OCI-LY1 (cell line): Measurements from ENCODE around the gene KY.

Experiments used
- H2AFZ ChIP-seq: fragments of 200-600 bp; sonication (generic), shearing (Covaris generic); 2 replicates; pipeline ENCODE4 v1.6.0; 2014; ENCODE audit warnings: antibody characterized with exemption, mild to moderate bottlenecking, low read length
- H3F3A ChIP-seq: fragments of 200-600 bp; sonication (generic), shearing (Covaris generic); 2 replicates; pipeline ENCODE4 v1.6.0; 2014; ENCODE audit warnings: mild to moderate bottlenecking, antibody characterized with exemption, low read length, moderate library complexity; ENCODE audit not compliant: insufficient read depth
- H3K27ac ChIP-seq: fragments of 200-600 bp; sonication (generic); 2 replicates; pipeline ENCODE4 v1.5.1; 2014; ENCODE audit warnings: low read length, mixed run types, mild to moderate bottlenecking, low read depth; ENCODE audit not compliant: poor library complexity, severe bottlenecking
- H3K27me3 ChIP-seq: fragments of 200-600 bp; sonication (generic); 2 replicates; pipeline ENCODE4 v1.6.0; 2014; ENCODE audit warnings: antibody characterized with exemption, mild to moderate bottlenecking, low read length, moderate library complexity; ENCODE audit not compliant: insufficient read depth
- H3K36me3 ChIP-seq: fragments of 200-600 bp; sonication (generic); 2 replicates; pipeline ENCODE4 v1.6.1; 2014; ENCODE audit warnings: mild to moderate bottlenecking, antibody characterized with exemption, low read length, moderate library complexity, mixed read lengths; ENCODE audit not compliant: insufficient read depth
- H3K4me1 ChIP-seq: fragments of 200-600 bp; sonication (generic); 2 replicates; pipeline ENCODE4 v1.5.1; 2014; ENCODE audit warnings: mild to moderate bottlenecking, low read length, moderate library complexity; ENCODE audit not compliant: insufficient read depth, severe bottlenecking
- H3K4me2 ChIP-seq: fragments of 200-600 bp; sonication (generic), shearing (Covaris generic); 2 replicates; pipeline ENCODE4 v1.6.1; 2014; ENCODE audit warnings: low read length
- H3K4me3 ChIP-seq: fragments of 200-600 bp; sonication (generic); 2 replicates; pipeline ENCODE4 v1.5.1; 2014; ENCODE audit warnings: low read length, low read depth, mild to moderate bottlenecking, mixed read lengths; ENCODE audit not compliant: poor library complexity, severe bottlenecking
- H3K79me2 ChIP-seq: fragments of 200-600 bp; shearing (Covaris generic); 2 replicates; pipeline ENCODE4 v1.6.1; 2016; ENCODE audit warnings: mixed run types, low read length, mixed read lengths; ENCODE audit not compliant: insufficient read depth
- H3K9ac ChIP-seq: fragments of 200-600 bp; sonication (generic), shearing (Covaris generic); 2 replicates; pipeline ENCODE4 v1.6.1; 2014; ENCODE audit warnings: mild to moderate bottlenecking, low read length, mixed read lengths
- H3K9me2 ChIP-seq: fragments of 200-600 bp; sonication (generic), shearing (Covaris generic); 2 replicates; pipeline ENCODE4 v1.6.1; 2014; ENCODE audit warnings: low read depth, mild to moderate bottlenecking, low read length, mixed read lengths
- H3K9me3 ChIP-seq: fragments of 200-600 bp; shearing (Covaris generic); 2 replicates; pipeline ENCODE4 v1.6.1; 2014; ENCODE audit warnings: low read length, mixed read lengths
- H4K20me1 ChIP-seq: fragments of 200-600 bp; sonication (generic), shearing (Covaris generic); 2 replicates; pipeline ENCODE4 v1.6.0; 2016; ENCODE audit warnings: mild to moderate bottlenecking, low read length; ENCODE audit not compliant: insufficient read depth
- EZH2 ChIP-seq: fragments of 200-600 bp; sonication (generic), shearing (Covaris generic); IDR thresholded peaks from 2 replicates; pipeline ENCODE4 v1.8.0; 2017; ENCODE audit warnings: borderline replicate concordance, mixed run types, mild to moderate bottlenecking, antibody characterized with exemption, low read length, moderate library complexity, mixed read lengths
- TF ChIP-seq, protein P1 (sequence below): fragments of 200-600 bp; sonication (generic), shearing (Covaris generic); IDR thresholded peaks from 2 replicates; pipeline ENCODE4 v1.5.1; 2017; ENCODE audit warnings: mild to moderate bottlenecking, antibody characterized with exemption, low read length, moderate library complexity, mixed read lengths

The KY gene, protein sequence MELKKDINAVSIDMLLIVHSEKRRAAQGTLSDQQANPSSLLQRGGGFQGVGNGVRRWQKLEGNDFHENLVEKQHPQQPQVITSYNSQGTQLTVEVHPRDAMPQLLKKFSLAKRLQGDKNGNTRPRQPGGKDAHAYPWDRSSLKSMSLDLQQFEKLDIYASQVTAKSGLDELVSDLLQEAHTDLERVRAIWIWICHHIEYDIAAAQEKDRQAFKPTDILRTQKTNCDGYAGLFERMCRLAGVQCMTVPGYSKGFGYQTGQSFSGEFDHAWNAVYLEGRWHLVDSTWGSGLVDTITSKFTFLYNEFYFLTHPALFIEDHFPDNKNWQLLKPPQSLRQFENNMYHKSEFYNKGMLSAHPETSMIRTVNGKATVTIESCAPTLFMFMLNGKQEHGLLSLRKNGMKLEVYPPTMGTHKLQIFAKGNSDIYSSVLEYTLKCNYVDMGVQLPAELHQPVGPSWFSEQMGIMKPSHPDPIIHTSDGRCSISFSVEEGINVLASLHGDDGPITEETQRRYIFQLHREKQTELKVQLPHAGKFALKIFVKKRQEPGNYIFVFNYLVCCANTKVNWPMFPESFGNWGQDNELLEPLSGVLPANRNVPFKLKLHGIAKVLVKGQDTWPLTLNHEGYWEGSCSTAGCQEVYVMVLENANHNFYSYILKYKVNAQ

DNA sequence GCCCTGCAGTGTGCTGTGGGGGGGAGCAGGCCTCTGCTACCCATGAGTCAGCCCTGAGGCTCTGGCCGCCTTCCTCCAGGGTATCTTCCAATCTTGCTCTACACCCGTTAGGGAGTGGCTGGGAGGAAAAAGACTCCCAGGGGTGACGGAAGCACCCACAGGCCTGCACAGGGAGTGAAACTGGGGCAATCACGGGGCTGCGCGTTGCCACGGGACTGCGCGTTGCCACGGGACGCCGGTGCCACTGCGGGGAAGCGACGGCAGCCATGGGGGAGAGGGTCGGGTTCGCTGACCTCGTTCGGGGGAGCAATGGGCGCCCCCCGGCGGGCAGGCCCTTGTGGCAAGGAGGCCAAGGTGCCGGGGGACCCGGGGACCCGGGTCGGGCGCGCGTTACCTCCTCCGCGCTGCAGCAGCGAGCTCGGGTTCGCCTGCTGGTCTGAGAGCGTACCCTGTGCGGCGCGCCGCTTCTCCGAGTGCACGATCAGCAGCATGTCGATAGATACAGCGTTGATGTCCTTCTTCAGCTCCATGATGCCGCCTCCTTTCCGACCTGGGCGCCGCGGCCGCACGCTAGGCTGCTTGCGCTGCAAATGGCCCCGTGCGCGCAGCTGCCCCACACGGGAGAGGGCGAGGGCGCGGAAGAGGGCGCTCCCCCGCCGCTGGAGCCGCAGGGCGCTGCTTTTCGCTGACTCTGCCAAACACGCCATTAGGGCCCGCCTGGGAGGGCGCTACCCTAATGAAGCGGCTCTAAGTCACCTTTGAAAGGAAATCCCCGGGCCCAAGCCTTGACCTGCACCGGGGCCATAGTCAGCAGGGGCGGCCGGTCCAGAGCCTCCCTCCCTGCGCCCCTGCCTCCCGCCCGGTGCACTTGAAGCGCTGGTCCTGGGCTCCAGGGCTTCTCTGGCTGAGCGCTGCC, at the start of gene KY:
TSS of gene KY (minus strand) at position 592 of the 916 bp plus-strand sequence. CDS start at position 530, 62 bp downstream.
- Histone ChIP-seq H3K27me3 (no peaks in the 10 kb centered on the region), H3K4me3 (no peak within 1 kb of the TSS), H3K9ac (no peak within 1 kb of the TSS), H4K20me1 (no peaks in the 10 kb centered on the region), H2AFZ (no peak within 1 kb of the TSS), H3K9me3 (no peaks in the 10 kb centered on the region), H3K36me3 (no peaks in the 10 kb centered on the region), H3K9me2 (no peaks in the 10 kb centered on the region), H3K4me2 (no peak within 1 kb of the TSS), H3K4me1 (no peaks in the 10 kb centered on the region), H3K79me2 (no peaks in the 10 kb centered on the region), H3K27ac (no peak within 1 kb of the TSS), H3F3A (no peaks in the 10 kb centered on the region)
- TF ChIP-seq EZH2, result no peak
- TF ChIP-seq, protein P1, sequence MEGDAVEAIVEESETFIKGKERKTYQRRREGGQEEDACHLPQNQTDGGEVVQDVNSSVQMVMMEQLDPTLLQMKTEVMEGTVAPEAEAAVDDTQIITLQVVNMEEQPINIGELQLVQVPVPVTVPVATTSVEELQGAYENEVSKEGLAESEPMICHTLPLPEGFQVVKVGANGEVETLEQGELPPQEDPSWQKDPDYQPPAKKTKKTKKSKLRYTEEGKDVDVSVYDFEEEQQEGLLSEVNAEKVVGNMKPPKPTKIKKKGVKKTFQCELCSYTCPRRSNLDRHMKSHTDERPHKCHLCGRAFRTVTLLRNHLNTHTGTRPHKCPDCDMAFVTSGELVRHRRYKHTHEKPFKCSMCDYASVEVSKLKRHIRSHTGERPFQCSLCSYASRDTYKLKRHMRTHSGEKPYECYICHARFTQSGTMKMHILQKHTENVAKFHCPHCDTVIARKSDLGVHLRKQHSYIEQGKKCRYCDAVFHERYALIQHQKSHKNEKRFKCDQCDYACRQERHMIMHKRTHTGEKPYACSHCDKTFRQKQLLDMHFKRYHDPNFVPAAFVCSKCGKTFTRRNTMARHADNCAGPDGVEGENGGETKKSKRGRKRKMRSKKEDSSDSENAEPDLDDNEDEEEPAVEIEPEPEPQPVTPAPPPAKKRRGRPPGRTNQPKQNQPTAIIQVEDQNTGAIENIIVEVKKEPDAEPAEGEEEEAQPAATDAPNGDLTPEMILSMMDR, result no peak

DNA sequence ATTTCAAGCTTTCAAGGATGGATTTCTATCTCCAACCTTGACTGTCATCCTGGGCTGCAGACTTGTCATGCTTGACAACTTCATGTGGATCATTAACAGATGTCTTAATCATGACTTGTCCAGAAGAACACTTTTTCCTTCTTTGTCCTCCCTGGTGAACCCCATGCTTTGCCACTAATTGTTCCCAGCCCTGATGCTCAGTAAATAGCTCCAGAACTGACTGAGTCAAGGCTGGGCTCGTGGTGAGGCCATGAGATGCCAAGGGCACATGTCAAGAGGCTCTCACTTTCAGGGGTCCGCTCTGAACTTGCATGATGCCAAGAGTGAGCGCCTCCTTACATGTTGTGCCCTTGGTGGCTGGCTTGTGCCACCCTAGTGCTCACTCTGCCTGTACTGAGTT, 48.9 kb upstream of the KY start:
- Histone ChIP-seq H3K4me1 (no peaks in the 10 kb centered on the region), H3K27ac (no peak overlapping the region), H3K79me2 (no peaks in the 10 kb centered on the region), H3K36me3 (no peaks in the 10 kb centered on the region), H4K20me1 (no peaks in the 10 kb centered on the region), H3K9ac (no peak overlapping the region), H3F3A (no peaks in the 10 kb centered on the region), H3K4me3 (no peak overlapping the region), H3K9me3 (no peaks in the 10 kb centered on the region), H3K9me2 (no peaks in the 10 kb centered on the region), H3K4me2 (no peak overlapping the region), H2AFZ (no peak overlapping the region), H3K27me3 (no peaks in the 10 kb centered on the region)
- no peak for TF ChIP-seq EZH2
- TF ChIP-seq, protein P1, result no peak

DNA sequence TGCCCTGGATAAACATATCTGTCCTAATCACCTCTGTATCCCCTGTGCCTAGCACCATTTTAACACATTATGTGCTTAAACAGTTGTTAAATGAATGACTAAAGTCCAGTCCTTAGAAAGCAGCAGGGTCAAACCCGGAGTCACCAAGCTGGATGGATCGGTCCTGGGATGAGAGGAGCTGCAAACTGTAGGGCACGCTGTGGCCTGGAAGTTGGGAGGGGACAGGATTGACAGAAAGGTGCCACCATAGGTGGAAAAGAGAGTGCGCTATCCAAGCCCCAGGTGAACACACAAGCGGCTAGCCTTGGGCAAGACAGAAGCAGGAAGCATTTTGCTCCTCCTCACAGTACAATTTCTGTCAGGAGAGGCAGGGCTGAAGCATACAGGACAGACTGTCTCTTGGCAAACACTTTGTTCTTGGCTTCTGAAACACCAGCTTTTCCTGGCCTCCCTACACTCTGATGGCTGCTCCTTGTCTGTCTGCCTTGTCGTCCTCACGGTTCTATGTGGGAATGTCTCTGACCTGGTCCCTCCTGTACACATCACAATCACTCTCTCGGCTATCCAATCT, 48.4 kb upstream of the KY start:
- TF ChIP-seq, protein P1, result no peak
- TF ChIP-seq EZH2, result no peak
- no peaks in the 10 kb centered on the region for H3K79me2 ChIP-seq
- H2AFZ ChIP-seq, result no peak overlapping the region
- no peak overlapping the region for H3K4me2 ChIP-seq
- H4K20me1 ChIP-seq, result no peaks in the 10 kb centered on the region
- H3K9me3 ChIP-seq, result no peaks in the 10 kb centered on the region
- H3K36me3 ChIP-seq, result no peaks in the 10 kb centered on the region
- no peak overlapping the region for H3K27ac ChIP-seq
- no peaks in the 10 kb centered on the region for H3K27me3 ChIP-seq
- no peak overlapping the region for H3K4me3 ChIP-seq
- H3K9me2 ChIP-seq, result no peaks in the 10 kb centered on the region
- H3K4me1 ChIP-seq, result no peaks in the 10 kb centered on the region
- no peak overlapping the region for H3K9ac ChIP-seq
- H3F3A ChIP-seq, result no peaks in the 10 kb centered on the region
